SJCRH30 (cell line): ENCODE data around the gene SENP8. TPM values are rescaled to one million over a fixed set of nuclear protein-coding genes. Genes with fewer than 3 reads are reported as not detected.
"Not testable (repeated sequence)": the region's sequence is repeated elsewhere in the genome, so short reads cannot be mapped to it uniquely, and the experiment has no call there.

ENCODE experiments used
- DNase-seq, 2 experiments: peaks; one replicate each; pipeline ENCODE4 v3.0.0-alpha.2; 2015 to 2020
- H3K27ac ChIP-seq: fragments of 250-450 bp; sonication (Bioruptor Pico); 2 replicates; pipeline ENCODE4 v1.5.1; 2020; ENCODE audit warnings: mild to moderate bottlenecking, moderate library complexity
- H3K27me3 ChIP-seq: fragments of 250-450 bp; sonication (Bioruptor Pico); 2 replicates; pipeline ENCODE4 v1.5.1; 2020; ENCODE audit warnings: mild to moderate bottlenecking, moderate library complexity
- H3K36me3 ChIP-seq: fragments of 250-450 bp; sonication (Bioruptor Pico); 2 replicates; pipeline ENCODE4 v1.5.1; 2020; ENCODE audit warnings: mild to moderate bottlenecking, moderate library complexity
- H3K4me1 ChIP-seq: fragments of 250-450 bp; sonication (Bioruptor Pico); 2 replicates; pipeline ENCODE4 v1.5.1; 2020; ENCODE audit warnings: mild to moderate bottlenecking, moderate library complexity
- H3K4me3 ChIP-seq: fragments of 250-450 bp; sonication (Bioruptor Pico); 2 replicates; pipeline ENCODE4 v1.5.1; 2020; ENCODE audit warnings: mild to moderate bottlenecking, moderate library complexity
- H3K9me3 ChIP-seq: fragments of 250-450 bp; sonication (Bioruptor Pico); replicated peaks from 2 replicates; pipeline ENCODE4 v1.5.1; 2020; ENCODE audit warnings: mild to moderate bottlenecking, moderate library complexity
- total RNA-seq: library from RNA; depleted of rRNA; stranded (reverse); fragments of >200 nt; shearing (Covaris generic); gene quantifications from 2 replicates; pipeline ENCODE4 v1.2.3, GENCODE V29; 2014

The SENP8 gene
- total RNA-seq, 1 experiment from 2014 or later, result 7.7 TPM

DNA sequence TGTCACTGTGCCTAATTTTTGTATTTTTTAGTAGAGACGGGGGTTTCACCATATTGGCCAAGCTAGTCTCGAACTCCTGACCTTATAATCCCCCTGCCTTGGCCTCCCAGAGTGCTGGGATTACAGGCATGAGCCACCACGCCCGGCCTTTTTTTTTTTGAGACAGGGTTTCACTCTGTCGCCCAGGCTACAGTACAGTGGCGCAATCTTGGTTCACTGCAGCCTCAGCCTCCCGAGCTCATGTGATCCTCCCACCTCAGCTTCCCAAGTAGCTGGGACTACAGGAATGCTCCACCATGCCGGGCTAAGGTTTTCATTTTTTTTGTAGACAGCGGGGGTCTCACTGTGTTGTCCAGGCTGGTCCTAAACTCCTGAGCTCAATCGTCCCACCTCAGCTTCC, 53.8 kb downstream of the SENP8 start:
- H3K36me3 ChIP-seq, H3K27ac ChIP-seq, H3K27me3 ChIP-seq, H3K9me3 ChIP-seq, DNase-seq, H3K4me3 ChIP-seq, H3K4me1 ChIP-seq: not testable (repeated sequence)

DNA sequence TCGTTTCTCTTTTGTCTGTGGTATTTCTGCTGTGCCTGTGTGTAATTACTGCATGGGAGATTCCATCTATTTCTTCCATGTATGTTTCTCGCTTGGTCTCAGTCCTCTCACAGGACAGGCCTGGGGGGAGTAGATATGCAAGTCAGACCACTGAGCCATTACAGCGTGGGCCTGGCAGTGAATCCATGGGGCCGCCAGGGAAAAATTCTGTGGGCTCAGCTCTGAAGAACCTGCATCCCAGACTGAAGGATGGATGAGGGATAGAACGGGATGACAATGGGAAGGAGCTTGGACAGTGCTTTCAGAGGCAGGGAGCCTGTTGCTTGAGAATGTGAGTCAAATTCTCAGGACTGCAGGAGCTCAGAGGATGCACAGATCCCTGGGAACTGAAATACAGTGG, 54.6 kb downstream of the SENP8 start:
- Histone ChIP-seq H3K9me3 (no peaks in the 10 kb centered on the region), H3K27ac (no peak overlapping the region), H3K27me3 (no peaks in the 10 kb centered on the region; the same call in 1 of the 2 replicates), H3K4me1 (peaks cover 2% of the 10 kb centered on the region; the same call in 1 of the 2 replicates), H3K4me3 (no peak overlapping the region), H3K36me3 (no peaks in the 10 kb centered on the region)
- DNase-seq, result no peak

- no peak overlapping the region for H3K27ac ChIP-seq
- no peaks in the 10 kb centered on the region for H3K9me3 ChIP-seq
- no peaks in the 10 kb centered on the region; the same call in 1 of the 2 replicates for H3K27me3 ChIP-seq
- H3K36me3 ChIP-seq, result no peaks in the 10 kb centered on the region
- peaks cover 1% of the 10 kb centered on the region; the same call in 1 of the 2 replicates for H3K4me1 ChIP-seq
- H3K4me3 ChIP-seq, result no peak overlapping the region
- no peak for DNase-seq
These were observed 55.2 kb downstream of the SENP8 start for GRCh38 chr15:72173401-72173800.

GRCh38 chr15:72173864-72174550, 55.8 kb downstream of the SENP8 start:
- no peak overlapping the region for H3K4me3 ChIP-seq
- no peaks in the 10 kb centered on the region for H3K4me1 ChIP-seq
- H3K27me3 ChIP-seq, result no peaks in the 10 kb centered on the region; the same call in 1 of the 2 replicates
- no peaks in the 10 kb centered on the region for H3K9me3 ChIP-seq
- H3K27ac ChIP-seq, result no peak overlapping the region
- no peak for DNase-seq
- no peaks in the 10 kb centered on the region for H3K36me3 ChIP-seq

GRCh38 chr15:72174551-72175165, 56.5 kb downstream of the SENP8 start:
- no peaks in the 10 kb centered on the region for H3K9me3 ChIP-seq
- H3K4me3 ChIP-seq, result no peak overlapping the region
- DNase-seq, result no peak
- H3K4me1 ChIP-seq, result no peaks in the 10 kb centered on the region; the same call in 1 of the 2 replicates
- no peak overlapping the region for H3K27ac ChIP-seq
- no peaks in the 10 kb centered on the region for H3K36me3 ChIP-seq
- H3K27me3 ChIP-seq, result no peaks in the 10 kb centered on the region; the same call in 1 of the 2 replicates

DNA sequence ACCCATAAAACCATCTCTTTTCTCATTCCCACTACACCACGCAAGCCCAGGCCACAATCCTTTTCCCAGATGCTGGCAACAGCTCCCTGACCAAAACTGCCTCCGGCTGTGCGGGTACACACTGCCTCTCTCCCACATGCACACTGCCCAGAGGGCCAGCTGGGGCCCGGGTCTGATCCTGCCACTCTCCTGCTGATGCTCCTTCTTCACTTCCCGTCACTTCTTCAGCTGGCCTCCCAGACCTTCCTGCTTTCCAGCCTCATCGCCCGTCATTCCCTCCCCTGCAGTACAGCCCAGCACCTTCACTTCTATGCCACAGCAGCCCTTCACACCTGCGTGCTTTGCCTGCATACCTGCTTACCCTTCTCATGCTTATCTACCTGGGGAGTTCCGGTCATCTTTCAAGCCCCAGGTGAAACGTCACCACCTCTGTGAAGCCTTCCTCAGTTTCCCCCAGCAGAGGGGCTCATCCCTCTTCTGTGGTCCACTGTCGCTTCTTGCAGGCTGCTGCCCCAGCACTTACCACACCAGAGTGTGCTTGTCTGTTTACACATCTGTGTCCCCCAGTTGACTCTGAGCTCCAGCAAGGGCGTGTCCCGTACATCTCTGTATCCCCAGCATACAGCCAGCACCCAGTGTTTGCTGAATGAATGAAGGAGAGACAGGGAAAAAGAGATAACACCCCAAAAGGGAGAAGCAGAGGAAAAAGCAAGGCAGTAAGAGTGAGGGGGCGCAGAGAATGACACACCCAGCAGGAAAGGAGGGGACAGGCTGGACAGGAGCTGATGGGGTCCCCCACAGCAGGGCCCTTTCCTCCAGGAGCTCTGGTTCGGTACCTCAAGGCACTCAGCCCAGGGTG, 57.2 kb downstream of the SENP8 start:
- Histone ChIP-seq H3K36me3 (no peaks in the 10 kb centered on the region), H3K4me3 (no peak overlapping the region), H3K27me3 (no peaks in the 10 kb centered on the region; the same call in 1 of the 2 replicates), H3K9me3 (no peaks in the 10 kb centered on the region), H3K27ac (no peak overlapping the region), H3K4me1 (no peaks in the 10 kb centered on the region; the same call in 1 of the 2 replicates)
- no peak for DNase-seq

- H3K36me3 ChIP-seq, result no peaks in the 10 kb centered on the region
- no peaks in the 10 kb centered on the region; the same call in 1 of the 2 replicates for H3K27me3 ChIP-seq
- H3K4me3 ChIP-seq, result no peak overlapping the region
- DNase-seq, result no peak
- H3K27ac ChIP-seq, result no peak overlapping the region
- no peaks in the 10 kb centered on the region for H3K9me3 ChIP-seq
- no peaks in the 10 kb centered on the region; the same call in 1 of the 2 replicates for H3K4me1 ChIP-seq
These were observed 58.0 kb downstream of the SENP8 start for GRCh38 chr15:72176159-72176558.

DNA sequence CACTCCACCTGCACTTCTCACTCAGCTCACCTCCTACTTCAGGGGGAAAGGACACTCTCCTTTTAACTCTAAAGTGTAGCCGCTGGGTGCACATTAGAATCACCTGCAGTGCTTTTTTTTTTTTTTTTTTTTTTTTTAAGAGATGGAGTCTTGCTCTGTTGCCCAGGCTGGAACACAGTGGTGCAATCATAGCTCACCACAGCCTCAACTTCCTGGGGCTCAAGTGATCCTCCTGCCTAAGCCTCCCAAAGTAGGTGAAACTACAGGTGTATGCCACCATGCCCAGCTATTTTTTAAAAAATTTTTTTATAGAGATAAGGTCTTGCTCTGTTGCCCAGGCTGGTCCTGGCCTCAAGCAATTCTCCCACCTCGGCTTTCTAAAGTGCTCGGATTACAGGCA, 58.5 kb downstream of the SENP8 start:
- Histone ChIP-seq H3K27me3 (no peaks in the 10 kb centered on the region; the same call in 1 of the 2 replicates), H3K4me3 (no peak overlapping the region), H3K36me3 (no peaks in the 10 kb centered on the region), H3K4me1 (no peaks in the 10 kb centered on the region; the same call in 1 of the 2 replicates), H3K9me3 (no peaks in the 10 kb centered on the region), H3K27ac (no peak overlapping the region)
- no peak for DNase-seq

- no peak overlapping the region for H3K27ac ChIP-seq
- H3K4me1 ChIP-seq, result peaks cover 8% of the 10 kb centered on the region
- no peaks in the 10 kb centered on the region for H3K36me3 ChIP-seq
- no peak for DNase-seq
- no peak overlapping the region for H3K4me3 ChIP-seq
- H3K27me3 ChIP-seq, result no peaks in the 10 kb centered on the region; the same call in 1 of the 2 replicates
- no peaks in the 10 kb centered on the region for H3K9me3 ChIP-seq
These were observed 60.9 kb downstream of the SENP8 start for GRCh38 chr15:72178976-72179585.

- DNase-seq, result no peak
- peaks cover 8% of the 10 kb centered on the region for H3K4me1 ChIP-seq
- H3K9me3 ChIP-seq, result no peaks in the 10 kb centered on the region
- H3K27ac ChIP-seq, result no peak overlapping the region
- no peak overlapping the region for H3K4me3 ChIP-seq
- no peaks in the 10 kb centered on the region for H3K36me3 ChIP-seq
- no peaks in the 10 kb centered on the region; the same call in 1 of the 2 replicates for H3K27me3 ChIP-seq
These were observed 61.9 kb downstream of the SENP8 start for GRCh38 chr15:72179950-72180581.

- no peaks in the 10 kb centered on the region for H3K36me3 ChIP-seq
- H3K9me3 ChIP-seq, result no peaks in the 10 kb centered on the region
- no peak overlapping the region for H3K27ac ChIP-seq
- DNase-seq, result no peak
- H3K4me1 ChIP-seq, result peaks cover 8% of the 10 kb centered on the region
- no peak overlapping the region for H3K4me3 ChIP-seq
- no peaks in the 10 kb centered on the region for H3K27me3 ChIP-seq
These were observed 62.6 kb downstream of the SENP8 start for GRCh38 chr15:72180761-72181324.

DNA sequence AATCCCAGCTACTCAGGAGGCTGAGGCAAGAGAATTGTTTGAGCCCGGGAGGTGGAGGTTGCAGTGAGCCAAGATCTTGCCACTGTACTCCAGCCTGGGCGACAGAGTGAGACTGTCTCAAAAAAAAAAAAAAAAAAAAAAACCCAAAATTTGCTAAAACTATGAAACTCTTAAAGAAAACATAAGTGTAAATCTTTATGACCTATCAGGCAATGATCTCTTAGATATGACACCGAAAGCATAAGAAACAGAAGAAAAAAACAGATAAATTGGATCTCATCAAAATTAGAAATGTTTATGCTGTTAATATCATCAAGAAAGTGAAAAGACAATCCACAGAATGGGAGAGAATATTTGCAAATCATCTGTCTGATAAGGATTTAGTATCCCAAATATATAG, 64.0 kb downstream of the SENP8 start:
- DNase-seq, result no peak
- Histone ChIP-seq H3K9me3 (no peaks in the 10 kb centered on the region), H3K27me3 (no peaks in the 10 kb centered on the region), H3K4me3 (no peak overlapping the region), H3K36me3 (no peaks in the 10 kb centered on the region), H3K27ac (no peak overlapping the region), H3K4me1 (peaks cover 8% of the 10 kb centered on the region)

DNA sequence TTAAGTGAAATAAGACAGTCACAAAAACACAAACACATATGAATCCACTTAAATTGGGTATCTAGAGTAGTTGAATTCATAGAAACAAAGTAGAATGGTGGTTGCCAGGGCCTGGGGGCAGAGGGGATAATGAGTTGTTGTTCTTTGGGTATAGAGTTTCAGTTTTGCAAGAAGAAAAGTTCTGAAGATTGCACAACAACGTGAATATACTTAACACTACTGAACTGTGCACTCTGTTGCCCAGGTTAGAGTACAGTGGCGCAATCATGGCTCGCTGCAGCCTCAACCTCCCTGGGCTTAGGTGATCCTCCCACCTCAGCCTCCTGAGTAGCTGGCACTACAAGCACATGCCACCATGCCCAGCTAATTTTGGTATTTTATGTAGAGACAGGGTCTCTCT, 64.5 kb downstream of the SENP8 start:
- no peak overlapping the region for H3K4me3 ChIP-seq
- no peaks in the 10 kb centered on the region for H3K36me3 ChIP-seq
- peak in 1 of 2 experiments; percentile 36 for DNase-seq
- H3K27ac ChIP-seq, result no peak overlapping the region
- H3K4me1 ChIP-seq, result peaks cover 8% of the 10 kb centered on the region
- no peaks in the 10 kb centered on the region for H3K9me3 ChIP-seq
- H3K27me3 ChIP-seq, result no peaks in the 10 kb centered on the region

GRCh38 chr15:72183781-72184164, 65.6 kb downstream of the SENP8 start:
- no peaks in the 10 kb centered on the region for H3K27me3 ChIP-seq
- H3K4me3 ChIP-seq, result peak overlapping the region; percentile 54
- peaks cover 8% of the 10 kb centered on the region for H3K4me1 ChIP-seq

More at GRCh38 chr15:72183781-72184164, 65.6 kb downstream of the SENP8 start:
- no peaks in the 10 kb centered on the region for H3K9me3 ChIP-seq
- no peaks in the 10 kb centered on the region for H3K36me3 ChIP-seq
- no peak overlapping the region; the same call in 1 of the 2 replicates for H3K27ac ChIP-seq
- DNase-seq, result no peak
